Mesenchymal stem cell (in vitro differentiated cells and primary cell): Measurements from ENCODE around the gene SETD3.

Experiments used
- DNase-seq: peaks from one replicate; pipeline ENCODE4 v3.0.0-alpha.2; 2013
- H2AFZ ChIP-seq: one replicate; pipeline ENCODE4 v1.6.1; 2013; ENCODE audit warnings: low read depth, mild to moderate bottlenecking, control low read depth, inconsistent platforms, low read length, moderate library complexity
- H2AK5ac ChIP-seq: 2 replicates; pipeline ENCODE4 v1.6.1; 2013; ENCODE audit warnings: low read length, moderate library complexity, mild to moderate bottlenecking, inconsistent platforms; ENCODE audit not compliant: severe bottlenecking
- H2BK120ac ChIP-seq: one replicate; pipeline ENCODE4 v1.6.1; 2013; ENCODE audit warnings: low read depth, mild to moderate bottlenecking, inconsistent platforms, low read length, moderate library complexity
- H2BK12ac ChIP-seq, 2 experiments: one replicate each; pipeline ENCODE4 v1.6.1; 2013; ENCODE audit warnings: inconsistent platforms in 2 of 2, low read length in 2 of 2, mild to moderate bottlenecking in 2 of 2, moderate library complexity in 2 of 2, control low read depth in 1 of 2
- H2BK15ac ChIP-seq: one replicate; pipeline ENCODE4 v1.6.1; 2013; ENCODE audit warnings: mild to moderate bottlenecking, low read depth, inconsistent platforms; ENCODE audit not compliant: poor library complexity, severe bottlenecking
- H2BK5ac ChIP-seq: 2 replicates; pipeline ENCODE4 v1.6.1; 2013; ENCODE audit warnings: low read depth, mild to moderate bottlenecking, low read length, control low read depth, inconsistent platforms; ENCODE audit not compliant: poor library complexity, severe bottlenecking
- H3K14ac ChIP-seq, 2 experiments: one replicate each; pipeline ENCODE4 v1.6.1; 2013; ENCODE audit warnings: inconsistent platforms in 2 of 2, low read length in 2 of 2, control low read depth in 1 of 2, mild to moderate bottlenecking in 1 of 2, moderate library complexity in 1 of 2
- H3K18ac ChIP-seq, 2 experiments: one replicate each; pipeline ENCODE4 v1.6.1; 2013; ENCODE audit warnings: inconsistent platforms in 2 of 2, low read length in 2 of 2, control low read depth in 1 of 2, low read depth in 1 of 2, mild to moderate bottlenecking in 1 of 2
- H3K23ac ChIP-seq, 2 experiments: one replicate each; pipeline ENCODE4 v1.6.1; 2013; ENCODE audit warnings: inconsistent platforms in 2 of 2, low read length in 2 of 2, mild to moderate bottlenecking in 2 of 2, moderate library complexity in 2 of 2, control low read depth in 1 of 2
- H3K27ac ChIP-seq: 2 replicates; pipeline ENCODE4 v1.5.1; 2013; ENCODE audit warnings: mild to moderate bottlenecking, moderate library complexity, low read length, control low read depth, inconsistent platforms; ENCODE audit not compliant: poor library complexity, severe bottlenecking
- H3K27me3 ChIP-seq, 2 experiments: 2 replicates each; pipeline versions ENCODE4 v1.6.1 to v1.7.0; 2013; ENCODE audit warnings: low read length in 2 of 2, mild to moderate bottlenecking in 2 of 2, moderate library complexity in 2 of 2, control low read depth in 1 of 2, inconsistent platforms in 1 of 2; ENCODE audit not compliant: control insufficient read depth in 1 of 2, insufficient read depth in 1 of 2
- H3K36me3 ChIP-seq, 2 experiments: 2 replicates each; pipeline versions ENCODE4 v1.6.1 to v1.7.0; 2013; ENCODE audit warnings: low read length in 2 of 2, control low read depth in 1 of 2, inconsistent platforms in 1 of 2, low read depth in 1 of 2, mild to moderate bottlenecking in 1 of 2; ENCODE audit not compliant: insufficient read depth in 2 of 2, control insufficient read depth in 1 of 2
- H3K4ac ChIP-seq, 2 experiments: one replicate each; pipeline ENCODE4 v1.6.1; 2013; ENCODE audit warnings: inconsistent platforms in 2 of 2, low read length in 2 of 2, mild to moderate bottlenecking in 2 of 2, moderate library complexity in 2 of 2, control low read depth in 1 of 2, low read depth in 1 of 2
- H3K4me1 ChIP-seq: 2 replicates; pipeline ENCODE4 v1.6.1; 2013; ENCODE audit warnings: low read depth, low read length, control low read depth; ENCODE audit not compliant: control insufficient read depth, insufficient read depth
- H3K4me2 ChIP-seq: 2 replicates; pipeline ENCODE4 v1.6.1; 2013; ENCODE audit warnings: low read length, mild to moderate bottlenecking, inconsistent platforms; ENCODE audit not compliant: poor library complexity, severe bottlenecking
- H3K4me3 ChIP-seq, 2 experiments: 2 replicates each; pipeline versions ENCODE4 v1.5.1 to v1.7.0; 2013; ENCODE audit warnings: low read length in 2 of 2, mild to moderate bottlenecking in 2 of 2, control low read depth in 1 of 2, low read depth in 1 of 2; ENCODE audit not compliant: insufficient read depth in 1 of 2
- H3K79me1 ChIP-seq: replicated peaks from 2 replicates; pipeline ENCODE4 v1.6.1; 2013; ENCODE audit warnings: mild to moderate bottlenecking, control low read depth, low read length, inconsistent platforms; ENCODE audit not compliant: poor library complexity, severe bottlenecking
- H3K9ac ChIP-seq: 2 replicates; pipeline ENCODE4 v1.7.0; 2013; ENCODE audit warnings: mild to moderate bottlenecking, low read length, moderate library complexity
- H3K9me3 ChIP-seq: 2 replicates; pipeline ENCODE4 v1.7.0; 2013; ENCODE audit warnings: mild to moderate bottlenecking, low read length; ENCODE audit not compliant: control insufficient read depth
- H4K8ac ChIP-seq: one replicate; pipeline ENCODE4 v1.6.1; 2013; ENCODE audit warnings: inconsistent platforms, mild to moderate bottlenecking, low read length, moderate library complexity
- H4K91ac ChIP-seq: one replicate; pipeline ENCODE4 v1.6.1; 2013; ENCODE audit warnings: mild to moderate bottlenecking, low read length, inconsistent platforms
- WGBS: methylation state at CpG from one replicate; pipeline ENCODE4 v1.1.7; 2013; ENCODE audit warnings: mixed read lengths; 5-methylcytosine and 5-hydroxymethylcytosine counted together

SETD3 gene

DNA sequence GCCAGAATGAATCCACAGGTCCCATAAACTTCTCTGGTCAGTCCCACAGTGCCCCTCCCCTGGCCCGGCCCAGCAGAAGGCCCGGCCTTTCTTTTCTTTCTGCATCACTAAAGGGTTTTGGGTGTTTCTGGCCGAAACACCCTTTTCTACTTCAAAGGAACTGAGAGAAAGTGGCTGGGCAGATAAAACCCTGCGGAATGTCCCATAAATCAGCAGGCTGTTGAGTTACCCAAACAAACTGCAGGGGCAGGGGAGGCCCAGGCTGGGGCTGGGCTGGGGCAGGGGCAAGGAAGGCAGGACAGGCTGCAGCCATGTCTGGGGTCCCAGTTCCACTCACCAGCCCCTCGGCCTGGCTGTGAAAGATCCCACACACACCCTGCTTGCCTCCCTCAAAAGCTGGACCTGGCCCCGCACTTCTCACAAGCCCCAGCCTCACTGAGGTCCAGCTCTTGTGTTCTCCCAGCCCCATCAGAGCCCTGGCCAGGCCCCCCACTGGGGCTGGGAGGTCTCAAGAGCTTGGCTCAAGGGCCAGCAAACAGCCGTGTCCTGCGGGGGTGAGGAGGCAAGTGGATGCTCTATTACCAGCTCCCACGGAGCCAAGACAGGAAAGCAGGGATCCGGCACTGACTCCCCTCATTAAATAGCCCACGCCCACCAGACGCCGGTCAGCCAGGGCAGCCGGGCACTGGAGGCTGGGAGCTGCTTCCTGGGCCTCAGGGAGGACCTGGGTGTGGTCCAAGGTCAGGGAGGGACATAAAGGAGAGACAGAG, 42.5 kb upstream of the SETD3 start:
- H2BK12ac ChIP-seq = peak overlapping the region; percentile 28 to 68
- H2BK120ac ChIP-seq = peak overlapping the region; percentile 50
- 12% methylated on average over 12 of the region's 14 CpGs for WGBS
- peak; percentile 41 for DNase-seq
- no peak overlapping the region for H2BK5ac ChIP-seq
- peak overlapping the region; percentile 79 to 82 for H3K18ac ChIP-seq
- H3K4me2 ChIP-seq = peak overlapping the region; percentile 14
- H2AK5ac ChIP-seq = peak overlapping the region; percentile 67
- H3K36me3 ChIP-seq = no peaks in the 10 kb centered on the region
- H3K27me3 ChIP-seq = peaks cover 0 to 5% of the 10 kb centered on the region in 2 experiments
- peak overlapping the region; percentile 49 to 70 for H3K4ac ChIP-seq
- no peaks in the 10 kb centered on the region for H3K9me3 ChIP-seq
- peak overlapping the region; percentile 85 for H4K91ac ChIP-seq
- H4K8ac ChIP-seq = peak overlapping the region; percentile 95
- no peak overlapping the region for H2BK15ac ChIP-seq
- H3K27ac ChIP-seq = no peak overlapping the region
- H3K14ac ChIP-seq = no peak overlapping the region
- no peak overlapping the region for H2AFZ ChIP-seq
- H3K4me1 ChIP-seq = peaks cover 50% of the 10 kb centered on the region
- no peak overlapping the region for H3K4me3 ChIP-seq
- no peak overlapping the region for H3K23ac ChIP-seq
- no peaks in the 10 kb centered on the region for H3K79me1 ChIP-seq
- H3K9ac ChIP-seq = peak overlapping the region; percentile 15

- Histone ChIP-seq H3K27ac (no peak overlapping the region), H2AK5ac (no peak overlapping the region), H3K4me1 (peaks cover 48% of the 10 kb centered on the region), H3K4ac (peak overlapping the region; percentile 49 to 50), H2BK15ac (no peak overlapping the region), H4K91ac (peak overlapping the region; percentile 34), H2BK5ac (no peak overlapping the region), H3K4me3 (no peak overlapping the region), H2BK12ac (peak overlapping the region in 1 of 2 experiments; percentile 15), H3K27me3 (peaks cover 0 to 4% of the 10 kb centered on the region in 2 experiments), H4K8ac (peak overlapping the region; percentile 95), H3K23ac (no peak overlapping the region), H2AFZ (no peak overlapping the region), H3K18ac (peak overlapping the region; percentile 79 to 82), H3K36me3 (no peaks in the 10 kb centered on the region), H3K9ac (peak overlapping the region; percentile 15), H3K79me1 (no peaks in the 10 kb centered on the region), H3K4me2 (no peak overlapping the region), H3K9me3 (no peaks in the 10 kb centered on the region), H2BK120ac (peak overlapping the region; percentile 46), H3K14ac (no peak overlapping the region)
- peak; percentile 81 for DNase-seq
- WGBS = 4% methylated on average over 10 of the region's 12 CpGs
Observed at GRCh38 chr14:99522457-99522891, 41.8 kb upstream of the SETD3 start.

- no peak overlapping the region for H3K27ac ChIP-seq
- peak overlapping the region in 1 of 2 experiments; percentile 38 for H3K18ac ChIP-seq
- H2BK5ac ChIP-seq = no peak overlapping the region
- no peak overlapping the region for H3K23ac ChIP-seq
- no peaks in the 10 kb centered on the region for H3K36me3 ChIP-seq
- H3K4me1 ChIP-seq = peaks cover 44% of the 10 kb centered on the region
- H3K14ac ChIP-seq = peak overlapping the region in 1 of 2 experiments; percentile 23
- no peak overlapping the region for H3K4me3 ChIP-seq
- peak overlapping the region; percentile 64 for H2BK15ac ChIP-seq
- H2AK5ac ChIP-seq = no peak overlapping the region
- H4K91ac ChIP-seq = peak overlapping the region; percentile 5
- no peaks in the 10 kb centered on the region for H3K9me3 ChIP-seq
- no peaks in the 10 kb centered on the region for H3K79me1 ChIP-seq
- H3K9ac ChIP-seq = no peak overlapping the region
- no peak for DNase-seq
- H4K8ac ChIP-seq = peak overlapping the region; percentile 19
- no peak overlapping the region for H3K4me2 ChIP-seq
- WGBS = 89% methylated on average over 12 of the region's 18 CpGs
- H2BK12ac ChIP-seq = peak overlapping the region; percentile 22 to 48
- peaks cover 0 to 8% of the 10 kb centered on the region in 2 experiments for H3K27me3 ChIP-seq
- no peak overlapping the region for H2AFZ ChIP-seq
- H3K4ac ChIP-seq = peak overlapping the region in 1 of 2 experiments; percentile 37
- H2BK120ac ChIP-seq = no peak overlapping the region
Observed at GRCh38 chr14:99522025-99522401, 41.4 kb upstream of the SETD3 start.

DNA sequence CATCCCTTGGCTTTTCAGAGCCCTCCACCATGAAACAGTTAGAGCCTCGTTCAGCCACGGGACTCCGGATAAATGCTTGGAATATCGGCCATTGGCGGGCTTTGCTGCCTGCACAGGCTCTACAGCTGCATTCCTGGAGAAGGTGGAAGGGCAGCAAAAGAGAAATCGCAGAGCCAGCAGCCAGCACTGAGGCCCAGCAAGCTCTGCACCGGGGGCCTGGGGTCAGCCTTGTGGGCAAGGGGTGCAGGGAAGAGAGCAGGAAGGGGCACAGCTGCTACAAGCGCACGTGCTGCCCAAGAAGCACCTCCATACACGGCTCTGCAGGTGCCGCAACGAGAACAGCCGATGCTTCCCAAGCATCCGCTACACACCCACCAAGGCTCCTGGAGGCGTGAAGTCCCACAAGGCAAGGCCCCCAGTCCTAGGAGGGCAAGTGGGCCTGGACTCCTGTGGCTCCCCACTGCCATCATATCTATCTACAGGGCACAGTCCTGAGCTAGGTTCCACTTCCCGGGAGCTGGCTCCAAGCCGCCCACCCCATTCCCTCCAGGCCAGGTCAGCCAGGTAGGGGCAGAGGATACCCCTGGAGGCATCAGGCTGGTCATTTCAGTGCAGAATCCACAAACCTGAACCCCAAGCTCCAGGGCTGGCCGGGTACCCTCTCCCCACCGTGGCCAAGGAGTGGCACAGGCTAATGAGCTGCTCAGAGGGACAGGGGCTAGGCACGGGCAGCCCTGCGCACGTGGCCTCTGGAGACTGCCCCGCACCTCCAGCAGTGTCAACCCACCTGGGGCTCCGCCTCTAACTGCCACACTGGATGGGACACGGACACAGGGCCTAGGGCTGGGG, 40.7 kb upstream of the SETD3 start:
- H3K4ac ChIP-seq = peak overlapping the region in 1 of 2 experiments; percentile 37
- H3K9me3 ChIP-seq = no peaks in the 10 kb centered on the region
- peaks cover 0 to 8% of the 10 kb centered on the region in 2 experiments for H3K27me3 ChIP-seq
- no peak overlapping the region for H3K27ac ChIP-seq
- H4K8ac ChIP-seq = no peak overlapping the region
- H2BK12ac ChIP-seq = peak overlapping the region; percentile 22 to 48
- peak overlapping the region in 1 of 2 experiments; percentile 6 for H3K18ac ChIP-seq
- no peaks in the 10 kb centered on the region for H3K79me1 ChIP-seq
- H3K4me2 ChIP-seq = no peak overlapping the region
- H2AFZ ChIP-seq = no peak overlapping the region
- no peak overlapping the region for H3K9ac ChIP-seq
- H2BK5ac ChIP-seq = no peak overlapping the region
- H3K23ac ChIP-seq = no peak overlapping the region
- DNase-seq = no peak
- no peaks in the 10 kb centered on the region for H3K36me3 ChIP-seq
- WGBS = 94% methylated on average over 24 of the region's 25 CpGs
- no peak overlapping the region for H2BK120ac ChIP-seq
- peaks cover 42% of the 10 kb centered on the region for H3K4me1 ChIP-seq
- peak overlapping the region in 1 of 2 experiments; percentile 23 for H3K14ac ChIP-seq
- H2BK15ac ChIP-seq = peak overlapping the region; percentile 64
- no peak overlapping the region for H3K4me3 ChIP-seq
- no peak overlapping the region for H2AK5ac ChIP-seq
- peak overlapping the region; percentile 34 for H4K91ac ChIP-seq
